ENCODE measurements around the gene MARK1.

GRCh38 chr1:220526294-220526693, 1.6 kb upstream of the MARK1 start:
- TF ChIP-seq EED (IDR thresholded peaks at IDR 0.05; ENCODE audit: low read depth), result no peak
- TF ChIP-seq MLLT1 (IDR thresholded peaks at IDR 0.05), result no peak
- peak in 2 of 3 experiments; percentile 0 to 8; a peak in 1 of 6 replicates for TF ChIP-seq CTCF (IDR thresholded peaks at IDR 0.05 in 2 of 3, conservative IDR thresholded peaks at IDR 0.05 in 1 of 3; ENCODE audit: control insufficient read depth in 2 of 3, extremely low read depth in 1 of 3, insufficient read depth in 1 of 3, low read depth in 3 of 3, low read length in 3 of 3)
- TF ChIP-seq CHD2 (IDR thresholded peaks at IDR 0.05; ENCODE audit: borderline replicate concordance, low read depth, low read length), result no peak
- TF ChIP-seq CHD1 (IDR thresholded peaks at IDR 0.05; ENCODE audit: low read depth, low read length), result no peak
- no peak for TF ChIP-seq PAX8 (IDR thresholded peaks at IDR 0.05)
- no peak for TF ChIP-seq IKZF1 (conservative IDR thresholded peaks at IDR 0.05)

Data from GM12878 (cell line).